Measurements from ENCODE around the gene LMX1B. TPM values are rescaled to one million over a fixed set of nuclear protein-coding genes. Genes with fewer than 3 reads are reported as not detected.

LMX1B gene
- polyA plus RNA-seq, 1 donor = 18.3 TPM

DNA sequence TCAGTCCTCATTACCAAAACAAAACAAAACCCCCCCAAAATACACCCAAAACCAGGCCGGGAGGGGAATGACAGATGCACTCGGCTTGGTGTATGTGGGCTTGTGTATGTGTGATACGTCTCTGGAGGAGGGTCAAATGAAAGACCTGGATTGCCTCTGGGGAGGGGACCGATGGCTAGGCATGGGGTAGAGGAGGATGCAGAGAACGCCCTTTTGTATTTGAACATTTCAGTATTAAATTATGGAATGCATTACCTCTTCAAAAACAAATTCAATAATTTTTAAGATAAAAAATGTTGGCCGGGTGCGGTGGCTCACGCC lies 61.4 kb downstream of the LMX1B start:
- no peak for DNase-seq

DNA sequence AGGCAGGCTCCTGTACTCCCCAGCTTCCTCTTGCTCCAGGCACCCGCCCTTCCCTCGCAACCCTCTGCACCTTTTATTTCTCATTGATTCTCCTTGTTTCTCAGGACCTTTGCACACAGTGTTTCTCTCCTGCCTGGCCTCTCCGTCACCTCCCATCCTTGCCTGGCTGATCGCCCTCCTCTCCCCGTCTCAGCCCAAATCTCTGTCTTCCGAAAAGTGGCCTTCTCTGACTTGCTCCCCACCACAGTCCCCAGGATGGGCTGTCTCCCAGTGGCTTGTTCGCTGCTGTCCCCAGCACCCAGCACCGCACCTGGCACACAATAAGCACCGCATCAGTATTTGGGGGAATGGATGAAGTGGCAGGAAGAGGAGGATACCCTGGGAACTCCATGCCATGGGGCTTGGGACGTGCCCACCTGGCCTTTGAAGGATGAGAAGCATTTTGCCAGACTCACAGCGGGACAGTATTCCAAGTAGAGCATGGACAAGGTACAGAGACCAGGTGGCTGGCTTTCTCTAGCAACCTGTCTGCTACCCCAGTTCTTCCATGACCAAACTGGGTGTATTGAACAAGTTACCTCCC lies 62.5 kb downstream of the LMX1B start:
- no peak for DNase-seq

DNA sequence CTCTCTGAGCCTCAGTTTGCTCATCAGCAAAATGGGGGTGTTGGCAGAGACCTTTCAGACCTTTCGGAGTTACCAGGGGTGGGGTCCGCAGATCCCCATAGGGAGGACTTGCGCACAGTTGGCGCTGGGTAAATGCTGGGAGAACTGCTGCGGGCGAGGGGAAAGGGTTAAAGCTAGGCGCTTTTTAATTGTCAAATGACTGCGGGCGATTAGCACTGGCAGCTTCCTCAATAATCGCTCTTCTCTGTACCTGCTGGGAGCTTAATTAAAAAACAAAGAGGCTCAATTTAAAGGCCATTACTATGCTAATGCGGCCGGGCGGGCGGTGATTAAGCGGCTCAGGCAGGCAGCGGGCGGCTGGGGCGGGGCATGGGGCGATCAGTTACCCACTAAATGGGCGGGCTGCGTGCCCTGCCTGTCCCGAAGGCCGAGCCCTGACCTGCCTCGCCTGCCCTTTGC lies 63.0 kb downstream of the LMX1B start:
- DNase-seq = no peak

DNA sequence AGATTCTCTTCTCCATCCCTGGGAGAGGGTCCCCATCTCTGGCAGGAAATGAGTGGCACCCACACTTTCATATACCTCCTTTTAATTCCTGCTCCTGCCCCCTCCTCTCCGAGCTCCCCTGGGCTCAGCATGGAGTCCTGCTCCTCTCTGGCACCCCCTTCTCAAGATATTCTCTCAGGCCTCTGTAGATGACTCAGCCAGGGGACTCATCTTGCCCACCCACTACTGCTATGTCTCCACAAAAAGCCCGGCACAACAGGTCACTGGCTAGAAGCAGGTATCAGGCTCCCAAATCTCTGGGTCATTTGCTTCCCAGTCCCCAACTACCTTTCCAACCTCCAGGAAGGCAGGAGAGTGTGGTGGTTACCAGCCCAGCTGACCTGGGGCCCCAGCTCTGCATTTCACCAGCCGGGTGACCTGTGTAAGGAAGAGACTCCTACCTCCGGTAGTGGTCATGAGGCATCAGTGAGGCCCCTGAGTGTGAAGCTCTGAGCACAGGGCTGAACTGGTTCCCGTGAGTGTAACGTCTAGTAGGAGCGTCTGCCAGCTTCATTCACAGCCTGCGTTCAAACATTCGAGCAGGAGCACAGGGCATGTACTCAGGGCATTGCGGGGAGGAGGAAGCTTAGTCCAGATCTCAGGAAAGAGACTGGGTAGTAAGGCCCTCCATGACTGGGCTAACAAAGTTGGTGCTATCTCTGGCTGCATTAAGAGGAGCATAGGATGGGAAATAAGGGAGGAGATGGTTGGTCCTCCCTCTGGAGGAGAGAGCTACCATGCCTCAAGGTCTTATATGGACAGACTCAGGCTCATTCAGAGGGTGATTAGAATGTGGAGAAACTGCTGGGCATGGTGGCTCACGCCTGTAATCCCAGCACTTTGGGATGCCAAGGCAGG lies 63.7 kb downstream of the LMX1B start:
- no peak for DNase-seq

DNA sequence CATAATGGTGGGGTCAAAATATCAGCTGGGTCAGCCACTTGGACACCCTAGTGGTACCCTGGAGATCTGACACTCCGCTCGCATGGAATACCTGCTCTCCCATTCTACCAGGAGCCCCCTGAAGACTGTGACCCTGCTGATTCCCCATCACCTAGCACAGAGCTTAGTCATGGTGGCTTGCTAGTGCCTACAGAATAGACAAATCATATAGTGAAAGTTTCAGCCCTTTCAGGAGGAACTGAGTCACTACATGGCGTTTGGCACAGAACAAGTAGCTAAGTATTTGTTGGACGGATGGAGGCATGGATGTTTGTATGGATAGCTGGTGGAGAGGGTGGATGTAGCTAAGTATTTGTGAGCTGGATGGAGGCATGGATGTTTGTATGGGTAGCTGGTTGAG lies 65.3 kb downstream of the LMX1B start:
- no peak for DNase-seq

DNA sequence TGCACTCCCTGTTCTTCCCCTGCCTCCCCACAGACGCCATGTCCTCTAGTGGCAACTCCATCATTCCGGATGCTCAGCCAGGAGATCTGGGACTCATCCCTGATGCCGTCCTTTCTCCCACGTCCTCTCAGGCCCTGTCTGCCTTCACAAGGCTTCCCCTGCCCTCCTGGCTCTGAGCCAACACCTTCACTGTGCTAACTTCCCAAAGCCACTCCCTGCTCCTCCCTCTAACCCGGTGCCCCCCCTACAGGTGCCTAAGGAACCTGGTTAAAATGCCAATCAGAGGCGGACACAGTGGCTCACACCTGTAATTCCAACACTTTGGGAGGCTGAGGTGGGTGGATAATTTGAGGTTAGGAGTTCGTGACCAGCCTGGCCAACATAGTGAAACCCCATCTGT lies 67.6 kb downstream of the LMX1B start:
- no peak for DNase-seq

DNA sequence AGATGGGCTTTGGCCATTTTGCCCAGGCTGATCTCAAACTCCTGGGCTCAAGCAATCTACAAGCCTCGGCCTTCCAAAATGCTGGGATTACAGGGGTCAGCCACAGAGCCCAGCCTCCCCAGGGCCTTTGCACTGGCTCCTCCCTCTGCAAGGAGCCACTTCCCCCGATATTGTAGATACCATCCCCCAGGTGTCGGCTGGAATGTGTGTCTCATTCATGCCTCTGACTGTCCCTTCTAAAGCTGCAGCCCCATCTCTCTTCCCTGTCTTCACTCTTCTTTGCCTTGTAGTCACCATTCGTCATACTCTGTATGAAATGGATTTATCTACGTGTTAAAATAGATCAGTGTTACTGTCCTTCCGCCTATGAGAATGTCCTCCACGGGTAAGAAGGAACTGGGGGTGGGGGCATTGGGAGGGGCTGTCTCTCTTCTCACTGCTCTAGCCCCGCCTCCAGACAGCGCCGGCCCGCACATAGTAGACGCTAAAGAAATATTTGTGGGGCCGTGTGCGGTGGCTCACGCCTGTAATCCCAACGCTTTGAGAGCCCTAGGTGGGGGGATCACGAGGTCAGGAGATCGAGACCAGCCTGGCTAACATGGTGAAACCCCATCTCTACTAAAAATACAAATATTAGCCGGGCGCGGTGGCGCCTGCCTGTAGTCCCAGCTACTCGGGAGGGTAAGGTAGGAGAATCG lies 68.5 kb downstream of the LMX1B start:
- DNase-seq = no peak

DNA sequence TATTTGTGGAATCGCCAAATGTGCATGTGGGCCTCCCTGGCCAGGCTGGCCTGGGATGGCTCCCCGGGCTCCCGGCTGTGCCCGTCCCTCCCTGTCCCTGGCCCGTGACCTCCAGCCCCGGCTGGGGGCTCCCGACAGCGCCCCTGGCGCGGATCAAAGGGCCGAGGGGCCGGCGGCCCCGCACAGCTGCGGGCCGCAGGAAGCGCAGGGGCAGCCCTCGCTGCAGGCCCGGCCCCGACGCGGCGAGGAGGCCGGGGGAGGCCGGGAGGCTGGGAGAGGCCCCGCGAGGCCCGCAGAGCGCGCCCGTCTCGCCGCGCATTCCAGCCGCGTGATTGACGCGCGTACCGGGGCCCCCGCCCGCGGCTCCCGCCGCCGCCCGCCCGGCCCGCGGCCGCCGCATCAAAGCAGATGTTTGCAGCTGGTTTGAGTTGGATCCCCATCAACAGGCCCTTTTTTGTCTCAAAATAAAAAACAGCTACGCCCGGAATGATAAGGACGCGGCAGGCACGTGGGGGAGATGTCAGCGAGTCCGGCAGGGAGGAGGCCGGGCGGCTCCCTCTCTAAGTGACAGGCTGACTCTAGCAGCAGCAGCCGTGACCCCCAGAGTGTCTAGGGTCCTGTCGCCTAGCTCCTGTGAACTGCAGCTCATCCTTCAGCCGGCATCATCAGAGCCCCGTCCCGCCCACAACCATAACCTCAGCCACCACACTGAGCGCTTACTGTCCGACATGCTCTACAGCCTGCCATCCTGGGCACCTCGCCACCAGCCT lies 69.4 kb downstream of the LMX1B start:
- no peak for DNase-seq

DNA sequence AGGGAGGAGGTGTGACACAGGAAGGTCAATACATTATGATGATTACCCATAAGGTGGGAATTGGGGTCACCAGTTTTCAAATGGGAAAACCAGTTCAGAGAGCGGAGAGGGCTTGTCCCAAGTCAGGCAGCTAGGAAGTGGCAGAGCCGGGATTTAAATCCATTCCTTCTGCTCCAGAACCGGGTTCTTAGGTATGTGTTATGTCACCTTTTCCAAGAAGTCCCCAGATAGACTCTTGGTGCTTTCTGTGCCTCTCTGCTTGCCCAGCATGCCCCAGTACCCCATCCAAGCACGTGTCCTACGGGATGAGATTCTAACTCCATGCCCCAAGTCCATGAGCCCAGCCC lies 69.9 kb downstream of the LMX1B start:
- no peak for DNase-seq

DNA sequence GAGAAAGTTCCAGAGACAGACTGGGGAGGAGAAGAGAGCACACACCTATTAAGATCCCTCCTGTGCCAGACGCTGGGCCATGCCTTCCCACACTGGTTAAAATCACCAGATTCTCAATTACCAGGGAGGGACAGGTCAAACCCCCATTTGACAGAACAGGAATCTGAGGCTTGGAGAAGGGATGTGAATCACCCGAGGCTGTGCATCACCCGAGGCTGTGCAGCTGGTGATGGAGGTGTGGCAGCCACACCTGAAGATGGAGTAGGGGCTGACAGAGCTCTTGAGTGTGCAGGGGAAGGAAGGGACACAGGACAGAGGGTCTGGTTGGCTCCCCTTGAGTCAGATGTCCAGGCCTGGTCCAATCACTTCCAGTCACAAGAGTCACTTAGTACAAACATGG lies 70.6 kb downstream of the LMX1B start:
- DNase-seq = no peak

DNA sequence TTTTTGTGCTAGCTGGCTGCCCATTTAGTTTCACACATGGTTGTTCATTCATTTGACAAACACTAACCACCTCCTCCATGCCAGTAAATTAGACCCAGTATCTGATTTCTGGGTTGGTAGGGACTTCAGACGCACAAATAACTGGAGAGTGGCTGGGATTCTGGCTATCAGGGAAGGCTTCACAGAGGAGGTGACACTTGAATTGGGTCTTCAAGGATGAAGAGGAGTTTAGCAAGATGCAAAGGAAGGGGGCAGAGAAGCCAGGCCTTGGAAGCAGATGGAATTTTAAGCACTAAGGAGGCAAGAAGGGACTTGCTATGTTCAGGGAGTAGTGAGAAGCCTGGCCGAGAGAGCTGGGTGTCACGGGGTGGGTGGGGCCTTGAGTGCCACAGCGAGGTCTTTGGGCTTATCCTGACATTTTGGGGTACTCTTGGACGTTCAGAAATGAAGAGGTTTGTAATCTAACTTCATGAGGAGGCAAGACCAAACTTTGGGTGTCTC lies 71.3 kb downstream of the LMX1B start:
- no peak for DNase-seq

DNA sequence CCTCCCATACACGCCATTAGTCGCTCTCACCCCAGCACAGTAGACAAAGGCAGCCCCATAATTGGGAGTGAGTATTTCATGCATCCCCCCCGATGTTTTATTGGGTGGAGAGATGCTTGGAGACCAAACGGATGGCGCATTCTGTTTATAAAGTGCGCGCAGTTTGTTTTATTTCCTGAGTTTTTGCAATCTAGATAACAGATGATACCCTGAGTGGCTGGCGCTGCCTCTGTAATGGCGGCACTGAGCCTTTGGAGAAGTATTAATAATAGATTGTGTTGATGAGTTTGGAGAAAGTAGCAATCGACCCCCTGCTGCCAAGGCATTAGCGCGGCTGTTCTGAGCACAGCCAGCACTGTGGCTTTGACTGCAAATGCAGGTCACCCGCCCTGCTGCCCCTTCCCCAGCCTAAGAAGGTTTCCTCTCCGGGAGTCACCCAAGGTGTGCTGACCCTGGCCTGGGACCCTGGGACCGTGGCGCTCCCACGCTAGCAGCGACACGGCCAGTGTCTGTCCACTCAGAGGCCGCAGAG lies 74.3 kb downstream of the LMX1B start:
- DNase-seq = no peak

DNA sequence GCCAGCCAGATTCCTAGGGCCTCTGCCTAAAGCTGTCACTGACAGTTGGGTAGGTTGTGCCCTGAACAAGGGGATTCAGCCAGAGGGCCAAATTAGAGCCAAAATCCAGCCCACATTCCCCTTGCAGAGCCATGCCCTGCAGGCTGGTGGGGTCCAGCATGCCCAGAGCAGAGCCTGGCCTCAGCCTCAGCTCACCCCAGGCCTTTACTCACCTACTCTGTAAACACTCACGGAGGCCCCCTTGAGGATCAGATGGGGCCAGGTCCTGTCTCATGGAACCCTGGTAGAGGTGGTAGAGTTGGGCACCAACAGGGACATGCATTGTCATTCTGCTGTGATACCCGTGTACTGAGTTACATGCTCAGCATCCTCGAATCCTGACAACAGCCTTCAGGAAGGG lies 74.9 kb downstream of the LMX1B start:
- DNase-seq = no peak

DNA sequence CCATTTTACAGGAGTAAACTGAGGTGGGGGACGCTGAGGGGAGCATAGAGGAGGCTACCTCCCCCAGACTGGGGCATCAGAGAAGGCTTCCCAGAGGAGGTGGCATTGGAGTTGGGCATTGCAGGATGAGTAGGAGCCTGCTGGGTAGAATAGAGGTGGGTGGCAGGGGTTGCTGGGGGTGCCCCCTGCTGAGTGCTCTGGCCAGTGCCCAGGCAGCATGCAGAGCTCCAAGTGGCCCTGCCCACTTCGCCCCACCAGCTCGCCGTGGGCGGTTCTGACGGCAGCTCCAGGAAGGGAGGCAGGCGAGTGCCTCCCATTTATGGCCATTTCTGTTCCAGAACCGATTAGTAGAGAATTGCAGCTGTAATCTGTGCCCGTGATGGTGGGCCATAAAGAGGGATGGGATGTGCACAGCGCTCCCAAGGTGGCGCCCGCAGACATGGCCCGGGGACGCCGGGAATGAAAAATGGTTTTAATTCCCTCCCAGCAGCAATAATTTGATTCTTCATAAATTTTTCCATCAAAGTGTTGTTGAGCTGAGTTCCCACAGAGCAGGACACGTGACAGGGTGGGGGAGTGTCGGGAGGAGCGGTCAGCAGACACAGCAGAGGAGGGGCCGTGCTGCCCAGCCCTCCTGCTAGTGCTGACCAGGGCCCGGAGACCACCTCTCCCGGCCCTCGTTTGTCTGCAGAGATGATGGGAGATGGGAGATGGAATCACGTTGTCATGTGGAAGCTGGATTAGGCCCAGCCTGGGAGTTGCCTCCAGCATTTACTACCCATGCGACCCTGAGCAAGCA lies 75.5 kb downstream of the LMX1B start:
- no peak for DNase-seq

DNA sequence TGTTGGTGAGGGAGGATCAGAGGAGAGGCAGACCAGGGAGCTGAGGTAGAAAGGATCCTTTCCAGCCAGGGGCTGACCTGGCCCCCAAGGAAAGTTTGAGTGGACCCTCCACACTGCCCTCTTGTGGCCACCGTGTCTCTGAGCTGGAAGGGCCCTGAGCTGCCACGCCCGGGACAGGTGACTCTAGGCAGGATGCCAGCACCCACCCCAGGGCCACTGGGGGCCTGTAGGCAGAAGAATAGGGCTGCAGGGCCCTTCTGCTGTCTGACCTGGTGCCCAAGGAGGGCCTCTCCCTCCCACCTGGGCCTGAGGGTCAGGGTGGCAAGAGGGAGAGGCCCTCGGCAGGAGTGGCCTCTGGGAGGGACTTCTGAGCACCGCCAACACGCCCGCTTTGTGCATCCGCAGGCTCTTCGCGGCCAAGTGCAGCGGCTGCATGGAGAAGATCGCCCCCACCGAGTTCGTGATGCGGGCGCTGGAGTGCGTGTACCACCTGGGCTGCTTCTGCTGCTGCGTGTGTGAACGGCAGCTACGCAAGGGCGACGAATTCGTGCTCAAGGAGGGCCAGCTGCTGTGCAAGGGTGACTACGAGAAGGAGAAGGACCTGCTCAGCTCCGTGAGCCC lies 76.8 kb downstream of the LMX1B start:
- DNase-seq = no peak

DNA sequence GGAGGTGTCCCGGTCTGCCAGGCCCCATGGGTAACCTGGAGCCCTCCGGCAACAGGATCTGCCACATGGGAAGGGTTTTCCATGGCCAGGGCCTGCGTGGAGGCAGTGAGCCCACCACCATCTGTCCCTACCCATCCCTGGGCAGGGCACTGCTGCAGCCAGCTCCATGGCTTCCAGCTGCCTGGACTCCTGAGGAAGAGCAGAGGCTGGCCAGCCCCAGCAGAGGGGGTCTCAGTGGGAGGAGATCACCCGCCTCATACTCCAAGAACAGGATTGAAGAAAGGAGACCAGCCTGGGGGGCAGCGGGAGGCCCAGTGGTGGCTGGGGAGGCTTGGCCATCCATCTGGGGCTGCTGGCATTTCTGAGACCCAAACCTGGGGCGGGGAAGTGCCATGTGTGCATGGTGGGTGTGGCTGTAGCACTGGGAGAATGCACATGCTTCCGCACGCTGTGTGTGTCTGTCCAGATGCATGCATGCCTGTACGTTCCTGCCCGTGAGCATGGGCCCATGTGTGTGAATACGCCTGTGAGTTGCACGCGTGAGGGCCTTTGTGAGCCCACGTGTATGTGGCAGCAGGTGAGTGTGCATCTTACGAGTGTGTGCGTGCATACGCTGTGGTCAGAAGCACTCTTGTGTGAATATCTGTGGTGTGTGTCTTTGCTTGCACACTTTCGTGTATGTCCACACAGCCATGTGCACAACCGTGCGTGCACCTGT lies 78.5 kb downstream of the LMX1B start:
- DNase-seq = no peak

DNA sequence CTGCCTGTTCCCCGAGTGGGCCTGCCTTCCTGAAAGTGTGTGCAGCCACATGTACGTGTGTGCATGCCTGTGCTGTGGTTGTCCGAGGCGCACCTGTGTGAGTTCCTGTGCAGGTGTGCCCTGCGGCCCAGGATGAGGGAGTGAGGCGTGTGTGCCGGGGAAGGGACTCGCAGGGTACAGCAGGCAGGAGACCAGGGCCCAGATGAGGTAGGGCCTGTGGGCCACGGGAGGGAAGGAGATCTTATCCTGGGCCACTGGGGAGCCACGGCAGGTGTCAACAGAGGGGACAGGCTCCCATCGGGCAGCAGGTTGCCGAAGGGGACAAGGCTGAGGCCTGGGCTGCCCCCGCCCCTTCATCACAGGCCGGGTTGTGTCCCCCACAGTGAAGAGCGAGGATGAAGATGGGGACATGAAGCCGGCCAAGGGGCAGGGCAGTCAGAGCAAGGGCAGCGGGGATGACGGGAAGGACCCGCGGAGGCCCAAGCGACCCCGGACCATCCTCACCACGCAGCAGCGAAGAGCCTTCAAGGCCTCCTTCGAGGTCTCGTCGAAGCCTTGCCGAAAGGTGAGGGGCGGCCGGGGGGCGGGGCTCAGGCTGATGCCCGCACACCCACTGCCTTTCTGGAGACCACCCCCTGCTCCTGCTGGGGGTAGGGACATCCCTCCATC lies 79.2 kb downstream of the LMX1B start:
- DNase-seq = no peak

DNA sequence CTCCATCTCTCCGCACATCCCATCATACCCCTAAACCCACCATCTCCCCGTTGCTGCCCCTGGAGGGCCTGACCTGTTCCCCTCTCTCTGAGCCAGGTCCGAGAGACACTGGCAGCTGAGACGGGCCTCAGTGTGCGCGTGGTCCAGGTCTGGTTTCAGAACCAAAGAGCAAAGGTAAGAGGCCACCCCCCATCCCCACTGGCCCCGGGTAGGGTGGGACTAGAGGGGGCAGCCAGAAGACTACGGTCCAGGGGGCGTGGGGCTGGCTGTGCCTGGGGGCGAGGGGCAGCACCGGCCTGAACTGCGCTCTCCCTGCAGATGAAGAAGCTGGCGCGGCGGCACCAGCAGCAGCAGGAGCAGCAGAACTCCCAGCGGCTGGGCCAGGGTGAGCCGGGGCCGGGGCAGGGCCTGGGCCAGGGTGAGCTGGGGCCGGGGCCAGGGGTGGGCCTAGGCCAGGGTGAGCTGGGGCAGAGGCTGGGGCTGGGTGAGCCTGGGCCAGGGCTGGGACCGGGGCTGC lies 79.8 kb downstream of the LMX1B start:
- no peak for DNase-seq

Data from left kidney (tissue), 2 donors.